GM12873 (cell line): ENCODE measurements around the gene SDC1.

Experiments used
- TF ChIP-seq, protein P1 (sequence below): IDR thresholded peaks from 2 replicates; pipeline ENCODE4 v1.5.1; 2012; ENCODE audit warnings: low read depth, mild to moderate bottlenecking, moderate library complexity, low read length, control low read depth; ENCODE audit not compliant: insufficient read depth; ENCODE audit errors: missing control alignments

Gene SDC1

GRCh38 chr2:20231598-20232026 lies 6.7 kb upstream of the SDC1 start:
- TF ChIP-seq, protein P1, sequence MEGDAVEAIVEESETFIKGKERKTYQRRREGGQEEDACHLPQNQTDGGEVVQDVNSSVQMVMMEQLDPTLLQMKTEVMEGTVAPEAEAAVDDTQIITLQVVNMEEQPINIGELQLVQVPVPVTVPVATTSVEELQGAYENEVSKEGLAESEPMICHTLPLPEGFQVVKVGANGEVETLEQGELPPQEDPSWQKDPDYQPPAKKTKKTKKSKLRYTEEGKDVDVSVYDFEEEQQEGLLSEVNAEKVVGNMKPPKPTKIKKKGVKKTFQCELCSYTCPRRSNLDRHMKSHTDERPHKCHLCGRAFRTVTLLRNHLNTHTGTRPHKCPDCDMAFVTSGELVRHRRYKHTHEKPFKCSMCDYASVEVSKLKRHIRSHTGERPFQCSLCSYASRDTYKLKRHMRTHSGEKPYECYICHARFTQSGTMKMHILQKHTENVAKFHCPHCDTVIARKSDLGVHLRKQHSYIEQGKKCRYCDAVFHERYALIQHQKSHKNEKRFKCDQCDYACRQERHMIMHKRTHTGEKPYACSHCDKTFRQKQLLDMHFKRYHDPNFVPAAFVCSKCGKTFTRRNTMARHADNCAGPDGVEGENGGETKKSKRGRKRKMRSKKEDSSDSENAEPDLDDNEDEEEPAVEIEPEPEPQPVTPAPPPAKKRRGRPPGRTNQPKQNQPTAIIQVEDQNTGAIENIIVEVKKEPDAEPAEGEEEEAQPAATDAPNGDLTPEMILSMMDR, result no peak

DNA sequence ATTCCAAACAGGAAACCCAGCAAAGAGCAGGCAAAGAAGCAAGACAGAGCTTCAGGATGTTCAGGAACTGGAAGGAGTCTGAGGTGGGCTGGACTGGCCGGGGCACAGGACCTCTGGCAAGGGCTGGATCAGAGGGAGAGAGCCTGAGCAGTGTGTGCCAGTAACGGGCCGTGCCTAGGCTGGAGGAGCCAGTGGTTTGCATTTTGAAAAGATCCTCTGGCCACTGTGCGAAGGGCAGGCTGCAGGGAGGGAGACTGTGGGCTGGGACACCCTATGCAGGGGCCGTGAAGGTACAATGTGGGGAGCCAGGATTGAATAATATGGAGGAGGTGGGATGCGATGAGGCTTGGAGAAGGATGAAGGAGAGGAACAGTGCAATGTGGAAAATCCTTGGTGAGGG lies 6.2 kb upstream of the SDC1 start:
- TF ChIP-seq, protein P1, result no peak

GRCh38 chr2:20230114-20230425 lies 5.1 kb upstream of the SDC1 start:
- TF ChIP-seq, protein P1, result no peak

- TF ChIP-seq, protein P1, result no peak
Measured at GRCh38 chr2:20229322-20230113, 4.6 kb upstream of the SDC1 start.

- TF ChIP-seq, protein P1, result no peak
Measured at GRCh38 chr2:20227894-20228505, 3.1 kb upstream of the SDC1 start.

GRCh38 chr2:20226152-20226545 lies 1.2 kb upstream of the SDC1 start:
- TF ChIP-seq, protein P1, result no peak

- TF ChIP-seq, protein P1, result peak; percentile 74
Measured at GRCh38 chr2:20225294-20226151, 593 bp upstream of the SDC1 start.
